HTERT RPE-1 (cell line): Measurements from ENCODE around the gene POLL.

Source experiments
- in situ Hi-C: fragments of 300-500 bp; cut with MboI; formaldehyde crosslinking; loops from 4 replicates; pipeline ENCODE4 v1.14.3; 2020; ENCODE audit warnings: low sequenced_read_pairs

Gene POLL

GRCh38 chr10:101563007-101563406 lies 25.1 kb downstream of the POLL start:
- in situ Hi-C loops: no loop called here

GRCh38 chr10:101562231-101562630 lies 25.8 kb downstream of the POLL start:
- in situ Hi-C loops: no loop called here

GRCh38 chr10:101561068-101561915 lies 26.8 kb downstream of the POLL start:
- in situ Hi-C loops: no loop called here

GRCh38 chr10:101560298-101561067 lies 27.6 kb downstream of the POLL start:
- in situ Hi-C loops: no loop called here

GRCh38 chr10:101559596-101560297 lies 28.3 kb downstream of the POLL start:
- in situ Hi-C loops: no loop called here

- in situ Hi-C loops: no loop called here
These were observed 29.1 kb downstream of the POLL start for GRCh38 chr10:101558671-101559595.

- in situ Hi-C loops: no loop called here
These were observed 29.9 kb downstream of the POLL start for GRCh38 chr10:101558204-101558603.

DNA sequence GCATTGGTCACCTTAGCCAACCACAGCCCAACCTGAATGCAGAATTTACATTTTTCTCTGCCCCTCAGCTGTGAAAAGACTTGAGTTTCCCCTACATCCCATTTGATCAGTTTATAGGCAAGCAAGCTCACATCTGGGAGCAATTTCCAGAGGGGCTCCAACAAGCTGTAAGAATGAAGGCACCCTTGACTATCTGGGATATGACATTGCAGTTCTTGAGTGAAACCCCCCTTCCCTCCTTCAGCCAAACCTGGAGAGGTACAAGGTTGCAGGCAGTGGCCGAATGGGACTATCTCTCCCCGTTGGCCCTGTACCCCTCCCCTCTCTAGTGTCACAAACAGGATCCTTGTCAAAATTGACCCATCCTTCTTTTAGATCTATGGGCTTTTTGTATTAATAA lies 30.5 kb downstream of the POLL start:
- in situ Hi-C loops: no loop called here

- in situ Hi-C loops: no loop called here
These were observed 35.6 kb downstream of the POLL start for GRCh38 chr10:101552442-101552841.

GRCh38 chr10:101550965-101551364 lies 37.1 kb downstream of the POLL start:
- in situ Hi-C loops: no loop called here

GRCh38 chr10:101545898-101546297 lies 42.2 kb downstream of the POLL start:
- in situ Hi-C loops: no loop called here

DNA sequence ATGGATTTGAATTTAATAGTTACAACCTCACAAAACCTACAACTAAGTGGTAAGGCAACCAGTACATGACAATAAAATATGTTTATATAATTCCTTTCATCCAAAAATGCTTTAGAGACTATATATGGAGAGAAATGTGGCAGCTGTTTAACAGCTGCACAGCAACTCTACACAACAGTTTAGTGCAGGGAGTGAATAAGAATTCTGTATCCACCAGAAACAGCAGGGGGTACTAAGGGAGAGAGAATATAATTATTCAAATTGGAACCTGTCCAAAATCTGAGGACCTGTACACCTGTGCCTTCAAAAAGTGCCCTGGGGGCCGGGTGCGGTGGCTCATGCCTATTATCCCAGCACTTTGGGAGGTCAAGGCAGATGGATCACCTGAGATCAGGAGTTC lies 49.6 kb downstream of the POLL start:
- in situ Hi-C loops: no loop called here

GRCh38 chr10:101536800-101537199 lies 51.3 kb downstream of the POLL start:
- in situ Hi-C loops: no loop called here

DNA sequence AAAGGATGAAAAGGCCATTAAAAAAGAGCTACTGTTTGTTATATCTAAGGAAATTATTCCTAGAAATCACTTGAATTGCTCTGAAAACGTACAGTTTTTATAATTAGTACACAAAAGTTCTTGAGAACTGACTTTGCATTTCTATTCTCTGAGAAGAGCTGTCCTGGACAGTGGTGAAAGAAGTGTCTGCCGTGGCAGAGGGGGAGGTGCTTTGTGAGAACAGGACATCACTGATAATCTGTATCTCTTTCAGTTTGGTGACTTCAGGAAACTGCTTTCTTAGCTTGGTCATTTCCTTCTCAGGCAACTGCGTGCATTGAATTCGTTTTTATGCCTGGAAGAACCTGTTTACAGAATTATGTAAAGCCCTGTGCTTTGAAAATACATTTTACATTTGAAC lies 52.1 kb downstream of the POLL start:
- in situ Hi-C loops: no loop called here

GRCh38 chr10:101529725-101530553 lies 58.1 kb downstream of the POLL start:
- in situ Hi-C loops: no loop called here

DNA sequence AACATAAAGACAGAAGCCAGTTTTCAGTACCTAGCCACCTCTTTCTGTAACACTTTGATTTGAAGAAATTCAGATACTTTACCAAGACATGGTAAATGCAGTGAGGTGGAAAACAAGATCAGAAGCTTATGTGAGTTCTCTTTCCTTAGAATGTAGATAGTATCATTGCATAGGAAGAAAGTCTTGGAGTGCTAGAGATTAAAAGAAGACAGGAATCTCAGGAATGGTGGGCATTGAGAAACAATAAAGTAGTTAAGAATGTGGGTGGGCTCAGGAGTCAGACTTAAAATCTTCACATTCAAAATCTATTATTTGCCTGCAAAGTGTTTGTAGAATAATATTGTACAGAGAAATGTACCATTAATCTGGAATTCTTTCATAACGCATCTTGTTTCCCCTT lies 58.9 kb downstream of the POLL start:
- in situ Hi-C loops: no loop called here
